ENCODE results near the gene KRT14.

Gene KRT14

GRCh38 chr17:41535764-41536481 is 50.8 kb downstream of the KRT14 start:
- H3K4me3 ChIP-seq (ENCODE audit: low read depth, low read length): no peak overlapping the region
- TF ChIP-seq CTCF (IDR thresholded peaks at IDR 0.05; ENCODE audit: low read depth, low read length): no peak
- in situ Hi-C loops (cut with HindIII; ENCODE audit: low sequenced_read_pairs): no loop called here
- DNase-seq (ENCODE audit: low read depth, low spot score): no peak

DNA sequence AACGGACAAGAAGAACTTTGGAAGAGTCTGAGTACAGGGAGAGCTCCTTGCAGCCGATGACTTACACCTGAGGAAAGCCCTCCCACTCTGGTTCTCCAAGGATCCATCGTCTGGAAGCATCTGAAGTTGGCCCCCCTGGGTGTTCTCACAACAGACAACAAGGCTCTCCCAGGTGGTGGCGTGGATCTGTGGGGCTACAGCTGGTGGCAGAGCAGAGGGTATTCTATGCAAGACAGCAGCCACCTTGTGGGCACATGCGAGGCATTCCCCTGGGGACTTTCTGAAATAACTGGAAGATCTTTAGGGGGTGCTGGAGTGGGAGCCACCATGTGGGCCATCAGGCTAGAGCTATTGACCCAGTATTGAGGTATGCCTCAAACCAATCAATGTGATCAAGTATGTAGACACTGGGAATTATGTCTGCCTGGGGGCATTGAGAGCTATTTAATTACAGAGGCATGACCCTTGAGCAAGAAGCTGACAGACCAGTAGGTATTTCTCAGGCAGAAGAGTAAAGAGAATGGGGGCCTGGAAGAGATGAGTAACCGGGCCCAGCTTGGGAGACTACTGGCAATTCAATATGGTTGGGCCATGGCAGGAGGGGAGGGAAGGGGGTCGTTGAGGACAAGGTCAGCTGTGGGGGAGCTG is 51.7 kb downstream of the KRT14 start:
- H3K4me3 ChIP-seq (ENCODE audit: low read depth, low read length): no peak overlapping the region
- in situ Hi-C loops (cut with HindIII; ENCODE audit: low sequenced_read_pairs): no loop called here
- DNase-seq (ENCODE audit: low read depth, low spot score): no peak
- TF ChIP-seq CTCF (IDR thresholded peaks at IDR 0.05; ENCODE audit: low read depth, low read length): no peak

- no peak for TF ChIP-seq CTCF (IDR thresholded peaks at IDR 0.05; ENCODE audit: low read depth, low read length)
- in situ Hi-C loops (cut with HindIII; ENCODE audit: low sequenced_read_pairs): no loop called here
- no peak overlapping the region for H3K4me3 ChIP-seq (ENCODE audit: low read depth, low read length)
- DNase-seq (ENCODE audit: low read depth, low spot score): no peak
These were observed 53.1 kb downstream of the KRT14 start for GRCh38 chr17:41533613-41534012.

DNA sequence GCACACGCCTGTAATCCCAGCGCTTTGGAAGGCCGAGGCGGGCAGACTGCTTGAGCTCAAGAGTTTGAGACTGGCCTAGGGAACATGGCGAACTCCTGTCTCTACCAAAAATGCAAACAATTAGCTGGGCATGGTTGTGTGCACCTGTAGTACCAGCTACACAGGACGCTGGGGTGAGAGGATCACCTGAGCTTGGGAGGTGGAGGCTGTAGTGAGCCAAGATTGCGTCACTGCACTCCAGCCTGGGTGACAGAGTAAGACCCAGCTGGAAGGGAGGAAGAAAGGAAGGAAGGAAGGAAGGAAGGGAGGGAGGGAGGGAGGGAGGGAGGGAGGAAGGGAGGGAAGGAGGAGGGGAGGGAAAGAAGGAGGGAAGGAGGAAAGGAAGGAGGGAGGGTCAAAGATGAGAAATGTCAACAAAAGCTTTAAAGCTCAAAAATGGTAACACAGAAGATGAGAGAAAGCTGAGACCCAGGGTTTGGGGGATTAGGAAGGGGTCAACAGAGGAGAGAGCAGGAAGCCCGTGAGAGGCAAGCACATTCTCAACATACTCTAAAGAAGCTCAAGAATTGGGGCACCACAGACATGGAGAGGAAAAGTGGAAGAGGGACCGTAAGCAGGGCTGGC is 53.6 kb downstream of the KRT14 start:
- H3K4me3 ChIP-seq (ENCODE audit: low read depth, low read length): no peak overlapping the region
- no peak for DNase-seq (ENCODE audit: low read depth, low spot score)
- no peak for TF ChIP-seq CTCF (IDR thresholded peaks at IDR 0.05; ENCODE audit: low read depth, low read length)
- in situ Hi-C loops (cut with HindIII; ENCODE audit: low sequenced_read_pairs): no loop called here
